K562 (cell line): ENCODE data around the gene FTSJ3. TPM values are rescaled to one million over a fixed set of nuclear protein-coding genes. Genes with fewer than 3 reads are reported as not detected.

ENCODE experiments used
- ARNT ChIP-seq, 2 experiments: fragments of 450-650 bp; IDR thresholded peaks; 2 replicates each; pipeline ENCODE4 v1.6.1; 2016; ENCODE audit warnings: mild to moderate bottlenecking in 1 of 2
- CBX5 ChIP-seq: IDR thresholded peaks from 2 replicates; pipeline ENCODE4 v1.6.1; 2014; ENCODE audit warnings: low read depth, borderline replicate concordance
- DLX4 ChIP-seq: fragments of 250-450 bp; sonication (Bioruptor Pico); IDR thresholded peaks from 2 replicates; pipeline ENCODE4 v1.6.1; 2021; ENCODE audit warnings: mild to moderate bottlenecking
- DPF2 ChIP-seq: fragments of 450-650 bp; IDR thresholded peaks from 2 replicates; pipeline ENCODE4 v1.6.1; 2016
- EZH2 ChIP-seq: IDR thresholded peaks from 2 replicates; pipeline ENCODE4 v1.6.1; 2012; ENCODE audit warnings: low read depth, mild to moderate bottlenecking, inconsistent platforms, low read length, borderline replicate concordance
- FOXA3 ChIP-seq, 2 experiments: fragments of 450-650 bp in 1 of 2; sonication (generic) in 1 of 2; formaldehyde crosslinking; IDR thresholded peaks in 1 of 2; conservative IDR thresholded peaks in 1 of 2; 2 replicates each; pipeline versions ENCODE4 v1.4.0 to v1.8.0; 2020 to 2022; ENCODE audit warnings: mild to moderate bottlenecking in 2 of 2, missing genetic modification reagents in 1 of 2
- FOXO4 ChIP-seq: fragments of 450-650 bp; formaldehyde crosslinking; IDR thresholded peaks from 2 replicates; pipeline ENCODE4 v1.4.0; 2020; ENCODE audit warnings: mild to moderate bottlenecking, moderate library complexity
- GTF2A2 ChIP-seq: IDR thresholded peaks from 2 replicates; pipeline ENCODE4 v1.6.1; 2016; ENCODE audit warnings: mild to moderate bottlenecking, missing genetic modification characterization, missing compliant biosample characterization
- HBP1 ChIP-seq: fragments of 450-650 bp; formaldehyde crosslinking; IDR thresholded peaks from 2 replicates; pipeline ENCODE4 v1.4.0; 2022; ENCODE audit warnings: missing genetic modification characterization
- JUND ChIP-seq, 2 experiments: IDR thresholded peaks; 2 replicates in 1 of 2; 3 replicates in 1 of 2; pipeline ENCODE4 v1.6.1; 2011; ENCODE audit warnings: borderline replicate concordance in 2 of 2, low read depth in 2 of 2, low read length in 2 of 2, improper control_type of control experiment in 1 of 2, missing biosample characterization in 1 of 2, missing genetic modification characterization in 1 of 2, missing genetic modification reagents in 1 of 2
- KDM2B ChIP-seq: fragments of 250-450 bp; sonication (Bioruptor Pico); IDR thresholded peaks from 2 replicates; pipeline ENCODE4 v1.8.0; 2021; ENCODE audit warnings: mild to moderate bottlenecking, moderate library complexity
- NFE2 ChIP-seq: IDR thresholded peaks from 2 replicates; pipeline ENCODE4 v1.6.1; 2014; ENCODE audit warnings: antibody characterized with exemption, low read depth
- NFRKB ChIP-seq: fragments of 450-650 bp; IDR thresholded peaks from 2 replicates; pipeline ENCODE4 v1.6.1; 2016; ENCODE audit warnings: low read depth
- NR1H2 ChIP-seq: sonication (generic); formaldehyde crosslinking; IDR thresholded peaks from 2 replicates; pipeline ENCODE4 v1.4.0; 2020; ENCODE audit warnings: mild to moderate bottlenecking, missing genetic modification reagents
- RBM39 ChIP-seq: fragments of 200-400 bp; formaldehyde crosslinking; optimal IDR thresholded peaks from 2 replicates; pipeline ENCODE3; 2018; ENCODE audit warnings: low read depth, low read length
- SNIP1 ChIP-seq: fragments of 450-650 bp; IDR thresholded peaks from 2 replicates; pipeline ENCODE4 v1.7.1; 2017; ENCODE audit warnings: low read depth, mild to moderate bottlenecking
- SP1 ChIP-seq: sonication (generic); formaldehyde crosslinking; IDR thresholded peaks from 2 replicates; pipeline ENCODE4 v1.8.1; 2022; ENCODE audit warnings: mild to moderate bottlenecking, missing genetic modification reagents
- SUPT5H ChIP-seq: fragments of 450-650 bp; IDR thresholded peaks from 2 replicates; pipeline ENCODE4 v1.6.1; 2016
- USF1 ChIP-seq: sonication (generic); formaldehyde crosslinking; IDR thresholded peaks from 2 replicates; pipeline ENCODE4 v1.9.0; 2022; ENCODE audit warnings: mild to moderate bottlenecking, missing genetic modification reagents
- ZFP91 ChIP-seq: sonication (generic); formaldehyde crosslinking; IDR thresholded peaks from 2 replicates; pipeline ENCODE4 v1.8.0; 2022; ENCODE audit warnings: mild to moderate bottlenecking, missing genetic modification reagents
- ZNF584 ChIP-seq: fragments of 200-800 bp; sonication (Bioruptor generic); IDR thresholded peaks from 2 replicates; pipeline ENCODE4 v1.6.1; 2016; ENCODE audit warnings: low read depth, mild to moderate bottlenecking, missing genetic modification characterization, missing compliant biosample characterization
- ZNF79 ChIP-seq: fragments of 250-450 bp; sonication (Bioruptor Pico); IDR thresholded peaks from 2 replicates; pipeline ENCODE4 v1.4.0; 2020; ENCODE audit warnings: low read depth, mild to moderate bottlenecking, moderate library complexity
- polyA plus RNA-seq, 8 experiments: library from polyadenylated mRNA; depleted of rRNA in 4 of 8; stranded (reverse) in 5 of 8; unstranded in 3 of 8; fragments of >200 nt; fragmentation: Nextera tagmentation in 2 of 8; fragmentation: Illumina TruSeq in 1 of 8; extraction: Ambion mirVana in 2 of 8; extraction: Trizol in 1 of 8; gene quantifications; 2 replicates each; pipeline versions ENCODE4 v1.2.1 to v1.2.3, GENCODE V29; 2011 to 2014; ENCODE audit warnings: inconsistent platforms in 1 of 8, missing spikeins in 1 of 8
- total RNA-seq, 7 experiments: library from RNA; depleted of rRNA in 6 of 7; stranded (reverse); fragments of >200 nt in 6 of 7; fragmentation: Illumina TruSeq in 2 of 7; extraction: Trizol in 2 of 7; gene quantifications; 2 replicates each; pipeline versions ENCODE4 v1.2.1 to v1.2.3, GENCODE V29; 2011 to 2021; ENCODE audit warnings: low replicate concordance in 1 of 7

Gene FTSJ3
- total and polyA plus RNA-seq, 9 of the 15 experiments (the other 6 are each of a cell fraction or from before 2014, with no cell fraction given) = 18.0 to 65.6 (median 52.4) TPM

- TF ChIP-seq DPF2 (peak; percentile 67; the same call in 1 of the 2 replicates), FOXO4 (CRISPR knock-in tag) (0 out of 2 replicates have a peak, but pooled peaks have one; percentile 36), ZFP91 (CRISPR knock-in tag) (peak; percentile 83; the same call in 1 of the 2 replicates), NFE2 (peak; percentile 7; the same call in 1 of the 2 replicates), HBP1 (CRISPR knock-in tag) (peak; percentile 68; the same call in 1 of the 2 replicates), ZNF79 (CRISPR knock-in tag) (peak; percentile 51; the same call in 1 of the 2 replicates), RBM39 (no peak), EZH2 (no peak), ARNT (IDR thresholded peaks at IDR 0.05) (peak; percentile 21 to 95; a peak in 3 of 4 replicates), CBX5 (no peak), SP1 (CRISPR knock-in tag) (peak; percentile 95), SNIP1 (no peak), KDM2B (0 out of 2 replicates have a peak, but pooled peaks have one; percentile 5), GTF2A2 (tag) (no peak), NR1H2 (CRISPR knock-in tag) (peak; percentile 77; the same call in 1 of the 2 replicates), USF1 (CRISPR knock-in tag) (peak; percentile 95), NFRKB (peak; percentile 92), SUPT5H (peak; percentile 89), ZNF584 (CRISPR knock-in tag) (peak; percentile 56; the same call in 1 of the 2 replicates), FOXA3 (CRISPR knock-in tag; conservative IDR thresholded peaks at IDR 0.05 in 1 of 2, IDR thresholded peaks at IDR 0.05 in 1 of 2) (peak in 1 of 2 experiments; percentile 52; a peak in 1 of 4 replicates), JUND (IDR thresholded peaks at IDR 0.05; ENCODE audit: borderline replicate concordance, low read depth, low read length) (peak; percentile 88), JUND (tag; IDR thresholded peaks at IDR 0.05; ENCODE audit: borderline replicate concordance, low read depth, low read length) (peak; percentile 97; the same call in 2 of the 3 replicates), DLX4 (no peak)
Observed at GRCh38 chr17:63773272-63774140, 54.0 kb downstream of the FTSJ3 start, which contains the start of gene CCDC47 (continued).
